OCI-LY7 (cell line): Measurements from ENCODE around the gene SLC47A1. TPM values are rescaled to one million over a fixed set of nuclear protein-coding genes. Genes with fewer than 3 reads are reported as not detected.

Experiments used
- BruUV-seq: library from RNA; stranded (reverse); fragments of 400-500 nt; replicated peaks from 2 replicates; lab custom pipeline; 2021; lab: Mats Ljungman, UMichigan
- CTCF ChIA-PET: fragments of 300-600 bp; sonication (Branson Sonifier 250); formaldehyde crosslinking; loops from one replicate; lab custom pipeline; 2022; ENCODE audit warnings: antibody characterized with exemption; ENCODE audit not compliant: unreplicated experiment; lab: Charles Lee
- POLR2A ChIA-PET: fragments of 300-600 bp; sonication (Branson Sonifier 250); formaldehyde crosslinking; loops from one replicate; lab custom pipeline; 2022; ENCODE audit warnings: antibody characterized with exemption; lab: Charles Lee
- DNase-seq: peaks from one replicate; pipeline ENCODE4 v3.0.0-alpha.2; 2015; ENCODE audit warnings: low spot score
- H2AFZ ChIP-seq: fragments of 200-600 bp; sonication (generic), shearing (Covaris generic); 2 replicates; pipeline ENCODE4 v1.6.1; 2014; ENCODE audit warnings: mild to moderate bottlenecking, antibody characterized with exemption, low read length, moderate library complexity
- H3K27ac ChIP-seq: fragments of 200-600 bp; sonication (generic); 2 replicates; pipeline ENCODE4 v1.5.1; 2014; ENCODE audit warnings: mixed run types, low read depth, mild to moderate bottlenecking, moderate library complexity, low read length, inconsistent platforms; ENCODE audit not compliant: poor library complexity, severe bottlenecking
- H3K36me3 ChIP-seq: fragments of 200-600 bp; sonication (generic); 2 replicates; pipeline ENCODE4 v1.6.1; 2014; ENCODE audit warnings: mild to moderate bottlenecking, antibody characterized with exemption, low read length, moderate library complexity, mixed read lengths; ENCODE audit not compliant: insufficient read depth
- H3K4me1 ChIP-seq: fragments of 200-600 bp; sonication (generic); 2 replicates; pipeline ENCODE4 v1.5.1; 2014; ENCODE audit warnings: mild to moderate bottlenecking, low read length; ENCODE audit not compliant: insufficient read depth, poor library complexity, severe bottlenecking
- H3K4me2 ChIP-seq: fragments of 200-600 bp; sonication (generic); 2 replicates; pipeline ENCODE4 v1.6.1; 2014; ENCODE audit warnings: mild to moderate bottlenecking, low read length
- H3K4me3 ChIP-seq: fragments of 200-600 bp; sonication (generic); 2 replicates; pipeline ENCODE4 v1.5.1; 2014; ENCODE audit warnings: mild to moderate bottlenecking, low read depth, low read length; ENCODE audit not compliant: poor library complexity, severe bottlenecking
- H3K79me2 ChIP-seq: fragments of 200-600 bp; sonication (generic); 2 replicates; pipeline ENCODE4 v1.6.1; 2016; ENCODE audit warnings: low read depth, mild to moderate bottlenecking, low read length, moderate library complexity, mixed read lengths; ENCODE audit not compliant: insufficient read depth
- H3K9me2 ChIP-seq: fragments of 200-600 bp; sonication (generic); 2 replicates; pipeline ENCODE4 v1.6.1; 2016; ENCODE audit warnings: mild to moderate bottlenecking, low read length, mixed read lengths; ENCODE audit not compliant: insufficient read depth
- H3K9me3 ChIP-seq: fragments of 200-600 bp; sonication (generic); 2 replicates; pipeline ENCODE4 v1.6.1; 2014; ENCODE audit warnings: mild to moderate bottlenecking, mixed run types, low read length, mixed read lengths
- H4K20me1 ChIP-seq: fragments of 200-600 bp; sonication (generic); 2 replicates; pipeline ENCODE4 v1.6.1; 2014; ENCODE audit warnings: mild to moderate bottlenecking, antibody characterized with exemption, low read length, moderate library complexity, mixed read lengths; ENCODE audit not compliant: insufficient read depth
- CTCF ChIP-seq: fragments of 200-600 bp; sonication (generic); conservative IDR thresholded peaks from 2 replicates; pipeline ENCODE4 v1.5.1; 2014; ENCODE audit warnings: mild to moderate bottlenecking, antibody characterized with exemption, low read length, moderate library complexity, mixed read lengths
- EZH2phosphoT487 ChIP-seq: fragments of 200-600 bp; sonication (generic); IDR thresholded peaks from 2 replicates; pipeline ENCODE4 v1.6.1; 2018; ENCODE audit warnings: low read depth, borderline replicate concordance, mild to moderate bottlenecking, mixed run types, antibody characterized with exemption, low read length, moderate library complexity, mixed read lengths
- intact Hi-C: fragments of 100-400 bp; cut with micrococcal nuclease; formaldehyde crosslinking; loops from one replicate; pipeline ENCODE4 v1.10.0; 2022; ENCODE audit not compliant: unreplicated experiment
- total RNA-seq, 2 experiments: library from RNA; depleted of rRNA in 1 of 2; stranded (reverse); fragments of >200 nt in 1 of 2; shearing (Covaris generic) in 1 of 2; gene quantifications; 2 replicates each; pipeline ENCODE4 v1.2.3, GENCODE V29; 2014 to 2022

Gene SLC47A1
- total RNA-seq, 2 experiments from 2014 or later, result not detected

DNA sequence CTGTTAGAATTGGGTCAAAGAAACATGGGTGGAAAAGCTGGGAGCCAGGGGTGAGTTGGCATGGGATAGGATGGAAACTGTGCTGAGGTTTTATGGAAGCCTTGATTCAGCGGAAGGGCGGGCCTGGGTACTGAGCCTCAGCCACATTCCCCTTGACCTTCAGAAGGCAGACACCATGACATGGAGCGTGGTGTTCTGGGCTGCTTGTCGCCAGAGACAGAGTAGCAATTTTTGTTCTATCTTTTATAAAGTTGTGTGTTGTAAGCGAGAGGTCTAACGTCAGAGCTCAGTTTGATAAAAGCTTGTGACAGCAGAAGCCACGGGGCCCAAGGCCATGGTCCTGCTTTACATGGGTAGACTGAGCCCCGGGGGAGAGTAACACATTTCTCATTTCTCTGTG is 50.2 kb downstream of the SLC47A1 start:
- Histone ChIP-seq H3K4me1 (no peaks in the 10 kb centered on the region), H2AFZ (no peak overlapping the region), H3K9me3 (no peaks in the 10 kb centered on the region), H3K27ac (no peak overlapping the region), H4K20me1 (no peaks in the 10 kb centered on the region), H3K36me3 (no peaks in the 10 kb centered on the region), H3K9me2 (no peaks in the 10 kb centered on the region), H3K4me2 (no peak overlapping the region), H3K4me3 (no peak overlapping the region), H3K79me2 (no peaks in the 10 kb centered on the region)
- intact Hi-C loops, result no loop called here
- POLR2A ChIA-PET, result interaction anchor here (0.6 to 1.1 kb wide), 3 partner anchors 10 to 1361 kb away, joined by 3 to 4 read pairs (median 3); no protein-coding TSS in a partner anchor
- CTCF ChIA-PET, result no interaction called here
- no peak for DNase-seq
- TF ChIP-seq EZH2phosphoT487, result no peak
- no peak for TF ChIP-seq CTCF
- BruUV-seq, result no TSS peak

- no peak overlapping the region for H3K27ac ChIP-seq
- H2AFZ ChIP-seq, result no peak overlapping the region
- H3K4me3 ChIP-seq, result no peak overlapping the region
- H4K20me1 ChIP-seq, result no peaks in the 10 kb centered on the region
- no peaks in the 10 kb centered on the region for H3K36me3 ChIP-seq
- H3K9me2 ChIP-seq, result no peaks in the 10 kb centered on the region
- intact Hi-C loops, result no loop called here
- DNase-seq, result no peak
- no TSS peak for BruUV-seq
- H3K4me2 ChIP-seq, result no peak overlapping the region
- no peak for TF ChIP-seq CTCF
- no peak for TF ChIP-seq EZH2phosphoT487
- no peaks in the 10 kb centered on the region for H3K79me2 ChIP-seq
- POLR2A ChIA-PET, result no interaction called here
- H3K9me3 ChIP-seq, result no peaks in the 10 kb centered on the region
- CTCF ChIA-PET, result no interaction called here
- H3K4me1 ChIP-seq, result no peaks in the 10 kb centered on the region
Observed at GRCh38 chr17:19590451-19590850, 56.8 kb downstream of the SLC47A1 start.

DNA sequence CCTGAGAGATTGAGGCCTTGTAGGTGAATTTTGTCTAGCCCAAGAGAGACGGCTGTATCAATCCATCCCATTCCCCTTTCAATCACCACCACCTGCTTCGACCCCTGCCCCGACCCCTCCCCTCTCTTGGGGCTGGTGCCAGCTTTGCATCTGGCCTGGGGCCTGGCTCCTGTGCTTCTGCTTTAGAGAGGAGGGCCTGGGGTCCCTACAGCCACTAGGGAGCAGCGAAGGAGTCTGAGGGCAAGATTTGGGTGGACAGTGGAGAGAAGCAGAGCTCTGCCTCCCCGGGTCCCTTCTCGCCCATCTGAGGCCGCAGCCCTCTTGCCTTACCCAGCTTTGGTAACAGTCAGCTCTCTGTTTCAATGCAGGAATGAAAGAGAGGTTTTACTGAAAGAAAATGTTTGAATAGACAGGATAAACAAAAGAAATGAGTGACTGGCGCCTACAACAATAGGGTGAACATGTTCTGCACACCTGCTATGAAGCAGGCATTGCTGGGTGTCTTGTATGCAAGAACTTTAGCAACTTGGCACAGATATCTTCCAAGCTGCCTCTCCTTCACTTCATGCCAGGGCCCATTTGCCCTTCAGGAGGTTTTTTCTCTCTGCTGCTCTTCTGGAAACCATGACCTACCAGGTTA is 57.4 kb downstream of the SLC47A1 start:
- H3K9me2 ChIP-seq, result no peaks in the 10 kb centered on the region
- DNase-seq, result no peak
- TF ChIP-seq CTCF (no peak), EZH2phosphoT487 (no peak)
- no peaks in the 10 kb centered on the region for H3K79me2 ChIP-seq
- no peaks in the 10 kb centered on the region for H3K36me3 ChIP-seq
- no peaks in the 10 kb centered on the region for H4K20me1 ChIP-seq
- H2AFZ ChIP-seq, result no peak overlapping the region
- H3K27ac ChIP-seq, result no peak overlapping the region
- no TSS peak for BruUV-seq
- no peaks in the 10 kb centered on the region for H3K9me3 ChIP-seq
- no peak overlapping the region for H3K4me3 ChIP-seq
- H3K4me1 ChIP-seq, result no peaks in the 10 kb centered on the region
- intact Hi-C loops, result no loop called here
- POLR2A ChIA-PET, result no interaction called here
- CTCF ChIA-PET, result no interaction called here
- no peak overlapping the region for H3K4me2 ChIP-seq
